Measurements from ENCODE around the gene GPC5. TPM values are rescaled to one million over a fixed set of nuclear protein-coding genes. Genes with fewer than 3 reads are reported as not detected.

GPC5 gene
- total and polyA plus RNA-seq, 7 experiments from 2014 or later, result 0.10 to 0.38 TPM; not detected in 5

DNA sequence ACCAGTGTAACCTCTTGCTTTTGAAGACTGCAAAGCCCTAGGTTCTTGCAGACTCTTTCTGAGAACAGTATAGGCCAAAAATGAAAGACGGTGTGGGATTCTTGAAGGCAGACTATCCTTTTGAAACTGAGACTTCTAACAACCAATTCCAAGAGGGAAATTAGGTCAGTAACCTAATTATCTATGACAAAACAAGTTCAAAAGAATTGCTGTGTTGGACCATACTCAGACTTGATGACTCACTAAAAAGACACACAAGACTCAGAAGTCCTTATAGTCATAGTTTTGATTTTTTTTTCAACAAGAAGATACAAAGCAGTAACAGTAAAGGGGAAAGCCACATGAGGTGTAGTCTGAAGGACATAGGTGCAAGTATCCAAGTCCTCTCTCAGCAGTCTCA, 1204.1 kb downstream of the GPC5 start:
- no peaks in the 10 kb centered on the region for H3K4me1 ChIP-seq (ENCODE audit: control insufficient read depth in 2 of 2, insufficient read depth in 2 of 2, low read length in 2 of 2)
- H3K27me3 Mint-ChIP-seq, result no peaks in the 10 kb centered on the region
- no peak overlapping the region for H3K4me3 ChIP-seq (ENCODE audit: low read length)
- peaks cover 0 to 5% (median 0%) of the 10 kb centered on the region in 5 donors for H3K36me3 Mint-ChIP-seq
- H3K9me3 ChIP-seq (ENCODE audit: control insufficient read depth in 2 of 3, low read length in 3 of 3), result peaks cover 0 to 3% (median 0%) of the 10 kb centered on the region in 3 experiments
- H3K36me3 ChIP-seq (ENCODE audit: control insufficient read depth in 2 of 3, insufficient read depth in 3 of 3, low read length in 3 of 3), result no peaks in the 10 kb centered on the region
- no peak for ATAC-seq
- H3K9me3 Mint-ChIP-seq, result peaks cover 0 to 7% (median 1%) of the 10 kb centered on the region in 11 donors
- H3K27ac ChIP-seq (ENCODE audit: low read depth, low read length), result no peak overlapping the region
- H3K4me1 Mint-ChIP-seq, result no peaks in the 10 kb centered on the region
- no peak for DNase-seq
- intact Hi-C loops (cut with micrococcal nuclease), result no loop called here
- POLR2A ChIA-PET, result no interaction called here
- no peak overlapping the region for H3K27ac Mint-ChIP-seq
- no peak overlapping the region for H3K4me3 Mint-ChIP-seq
- no peaks in the 10 kb centered on the region for H3K27me3 ChIP-seq (ENCODE audit: control insufficient read depth in 2 of 2, insufficient read depth in 2 of 2, low read length in 2 of 2)
- CTCF ChIA-PET, result no interaction called here

DNA sequence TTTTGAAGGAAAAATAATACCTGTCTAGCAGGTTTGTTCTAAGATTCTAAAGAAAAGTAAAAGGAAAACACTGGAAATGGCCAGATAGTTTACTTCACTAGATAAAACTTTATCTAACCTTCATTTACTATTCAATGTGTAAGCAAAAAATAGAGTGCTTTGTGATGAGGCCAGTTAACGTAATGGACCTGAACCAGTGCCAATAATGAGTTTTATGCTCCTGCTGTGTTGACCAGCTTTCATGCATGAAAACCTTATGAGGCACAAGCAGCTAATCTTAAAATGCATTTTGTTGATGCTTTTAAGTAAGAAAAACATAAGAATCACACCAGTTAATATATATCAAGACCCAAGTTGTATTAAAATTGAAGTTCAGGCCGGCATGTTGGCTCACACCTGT, 1211.0 kb downstream of the GPC5 start:
- Histone ChIP-seq H3K9me3 (ENCODE audit: control insufficient read depth in 2 of 3, low read length in 3 of 3) (no peaks in the 10 kb centered on the region), H3K27me3 (ENCODE audit: control insufficient read depth in 2 of 2, insufficient read depth in 2 of 2, low read length in 2 of 2) (no peaks in the 10 kb centered on the region), H3K4me1 (ENCODE audit: control insufficient read depth in 2 of 2, insufficient read depth in 2 of 2, low read length in 2 of 2) (no peaks in the 10 kb centered on the region), H3K4me3 (ENCODE audit: low read length) (no peak overlapping the region), H3K36me3 (ENCODE audit: control insufficient read depth in 2 of 3, insufficient read depth in 3 of 3, low read length in 3 of 3) (no peaks in the 10 kb centered on the region), H3K27ac (ENCODE audit: low read depth, low read length) (no peak overlapping the region)
- CTCF ChIA-PET, result no interaction called here
- ATAC-seq (no peak), DNase-seq (no peak)
- Mint-ChIP-seq H3K27me3 (no peaks in the 10 kb centered on the region), H3K27ac (no peak overlapping the region), H3K36me3 (no peaks in the 10 kb centered on the region), H3K4me3 (no peak overlapping the region), H3K9me3 (peaks cover 0 to 4% (median 0%) of the 10 kb centered on the region in 11 donors), H3K4me1 (no peaks in the 10 kb centered on the region)
- intact Hi-C loops (cut with micrococcal nuclease), result no loop called here
- POLR2A ChIA-PET, result no interaction called here

DNA sequence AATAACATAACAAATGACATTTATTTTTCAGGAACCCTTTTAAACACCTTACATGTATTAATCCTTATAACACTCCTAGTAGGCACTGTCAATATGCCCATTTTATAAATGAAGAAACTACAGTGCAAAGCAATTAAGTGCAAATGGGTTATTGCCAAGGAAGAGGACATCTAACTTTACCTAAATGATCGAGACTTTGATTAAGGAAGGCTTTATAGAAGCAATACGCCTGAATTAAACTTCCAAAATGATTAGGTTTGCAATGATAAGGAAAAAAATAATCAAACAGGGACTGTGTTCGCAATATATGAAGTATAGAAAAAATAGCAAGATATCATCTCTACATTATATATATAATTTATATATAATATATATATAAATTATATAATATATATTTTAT, 1214.5 kb downstream of the GPC5 start:
- Mint-ChIP-seq H3K4me1 (no peaks in the 10 kb centered on the region), H3K36me3 (no peaks in the 10 kb centered on the region), H3K27ac (no peak overlapping the region), H3K4me3 (no peak overlapping the region), H3K27me3 (no peaks in the 10 kb centered on the region), H3K9me3 (peaks cover 0 to 5% (median 0%) of the 10 kb centered on the region in 11 donors)
- no peak overlapping the region for H3K4me3 ChIP-seq (ENCODE audit: low read length)
- H3K9me3 ChIP-seq (ENCODE audit: control insufficient read depth in 2 of 3, low read length in 3 of 3), result no peaks in the 10 kb centered on the region
- ChIA-PET CTCF (no interaction called here), POLR2A (no interaction called here)
- H3K36me3 ChIP-seq (ENCODE audit: control insufficient read depth in 2 of 3, insufficient read depth in 3 of 3, low read length in 3 of 3), result no peaks in the 10 kb centered on the region
- no peaks in the 10 kb centered on the region for H3K4me1 ChIP-seq (ENCODE audit: control insufficient read depth in 2 of 2, insufficient read depth in 2 of 2, low read length in 2 of 2)
- no peaks in the 10 kb centered on the region for H3K27me3 ChIP-seq (ENCODE audit: control insufficient read depth in 2 of 2, insufficient read depth in 2 of 2, low read length in 2 of 2)
- DNase-seq (no peak), ATAC-seq (no peak)
- intact Hi-C loops (cut with micrococcal nuclease), result no loop called here
- no peak overlapping the region for H3K27ac ChIP-seq (ENCODE audit: low read depth, low read length)

DNA sequence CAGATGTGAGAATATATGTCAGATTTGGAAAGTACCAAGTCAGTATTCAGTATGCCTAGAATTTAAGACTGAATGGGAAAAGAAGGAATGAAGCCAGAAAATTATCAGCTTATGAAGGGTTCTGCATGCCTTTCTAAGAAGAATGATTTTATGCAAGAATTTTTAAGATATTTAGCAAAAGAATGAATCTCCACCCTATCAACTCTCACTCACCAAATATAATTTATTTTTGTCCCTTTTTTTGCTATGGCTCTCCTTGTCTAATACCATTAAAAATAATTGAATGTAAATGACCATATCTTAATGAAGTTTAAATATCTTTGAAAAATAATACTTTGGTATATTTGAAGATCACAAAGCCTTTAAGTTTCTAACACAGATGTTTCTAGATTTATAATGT, 1215.5 kb downstream of the GPC5 start:
- no peak overlapping the region for H3K4me3 ChIP-seq (ENCODE audit: low read length)
- H3K4me1 ChIP-seq (ENCODE audit: control insufficient read depth in 2 of 2, insufficient read depth in 2 of 2, low read length in 2 of 2), result no peaks in the 10 kb centered on the region
- H3K4me1 Mint-ChIP-seq, result no peaks in the 10 kb centered on the region
- H3K27ac Mint-ChIP-seq, result no peak overlapping the region
- POLR2A ChIA-PET, result no interaction called here
- H3K4me3 Mint-ChIP-seq, result no peak overlapping the region
- ATAC-seq, result no peak
- intact Hi-C loops (cut with micrococcal nuclease), result no loop called here
- H3K36me3 Mint-ChIP-seq, result no peaks in the 10 kb centered on the region
- H3K9me3 ChIP-seq (ENCODE audit: control insufficient read depth in 2 of 3, low read length in 3 of 3), result no peaks in the 10 kb centered on the region
- CTCF ChIA-PET, result no interaction called here
- H3K9me3 Mint-ChIP-seq, result peaks cover 0 to 5% (median 0%) of the 10 kb centered on the region in 11 donors
- no peak for DNase-seq
- H3K27me3 Mint-ChIP-seq, result no peaks in the 10 kb centered on the region
- H3K27ac ChIP-seq (ENCODE audit: low read depth, low read length), result no peak overlapping the region
- no peaks in the 10 kb centered on the region for H3K27me3 ChIP-seq (ENCODE audit: control insufficient read depth in 2 of 2, insufficient read depth in 2 of 2, low read length in 2 of 2)
- H3K36me3 ChIP-seq (ENCODE audit: control insufficient read depth in 2 of 3, insufficient read depth in 3 of 3, low read length in 3 of 3), result no peaks in the 10 kb centered on the region

DNA sequence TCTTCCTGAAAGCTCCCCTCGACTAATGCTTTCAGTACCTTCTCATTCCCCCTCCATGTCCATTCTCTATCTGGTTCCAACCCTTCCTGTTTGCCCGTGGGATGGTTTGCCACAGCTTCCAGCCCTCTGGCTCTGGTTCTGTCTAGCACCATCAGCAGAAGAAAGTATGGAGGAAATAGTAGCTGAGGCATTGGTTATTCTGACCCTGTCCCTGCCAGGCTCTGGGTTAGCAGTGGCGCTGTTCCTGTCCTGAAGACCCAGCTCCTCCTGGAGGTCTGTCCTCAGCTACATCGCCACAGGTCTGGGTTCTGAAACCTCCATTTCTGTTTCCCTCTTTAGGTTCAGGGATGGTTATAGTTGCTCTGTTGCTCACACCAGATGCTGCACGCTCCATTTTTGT, 1223.6 kb downstream of the GPC5 start:
- Mint-ChIP-seq H3K9me3 (peaks cover 0 to 6% (median 0%) of the 10 kb centered on the region in 11 donors), H3K4me3 (no peak overlapping the region), H3K27ac (no peak overlapping the region), H3K36me3 (no peaks in the 10 kb centered on the region), H3K27me3 (no peaks in the 10 kb centered on the region), H3K4me1 (no peaks in the 10 kb centered on the region)
- Histone ChIP-seq H3K36me3 (ENCODE audit: control insufficient read depth in 2 of 3, insufficient read depth in 3 of 3, low read length in 3 of 3) (no peaks in the 10 kb centered on the region), H3K9me3 (ENCODE audit: control insufficient read depth in 2 of 3, low read length in 3 of 3) (no peaks in the 10 kb centered on the region), H3K27me3 (ENCODE audit: control insufficient read depth in 2 of 2, insufficient read depth in 2 of 2, low read length in 2 of 2) (no peaks in the 10 kb centered on the region), H3K4me3 (ENCODE audit: low read length) (no peak overlapping the region), H3K4me1 (ENCODE audit: control insufficient read depth in 2 of 2, insufficient read depth in 2 of 2, low read length in 2 of 2) (no peaks in the 10 kb centered on the region), H3K27ac (ENCODE audit: low read depth, low read length) (no peak overlapping the region)
- POLR2A ChIA-PET, result no interaction called here
- CTCF ChIA-PET, result no interaction called here
- DNase-seq (no peak), ATAC-seq (no peak)
- intact Hi-C loops (cut with micrococcal nuclease), result no loop called here

DNA sequence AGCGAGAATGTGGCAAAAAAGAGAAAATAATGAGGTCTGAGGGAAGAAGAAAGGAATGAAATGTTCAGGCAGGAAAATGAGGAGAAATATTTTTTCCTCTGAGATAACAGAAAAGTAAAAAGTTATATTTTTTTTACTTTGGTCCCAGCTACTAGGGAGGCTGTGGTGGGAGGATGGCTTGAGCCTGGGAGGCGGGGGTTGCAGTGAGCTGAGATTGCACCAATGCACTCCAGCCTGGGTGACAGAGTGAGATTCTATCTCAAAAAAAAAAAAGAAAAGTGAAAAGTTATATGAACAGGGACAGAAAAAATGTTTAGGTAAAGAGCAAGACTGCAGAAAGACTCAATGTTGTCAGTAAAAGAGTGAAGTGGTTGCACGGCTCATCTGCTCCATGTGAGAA, 1224.5 kb downstream of the GPC5 start:
- POLR2A ChIA-PET, result no interaction called here
- DNase-seq (no peak), ATAC-seq (no peak)
- intact Hi-C loops (cut with micrococcal nuclease), result no loop called here
- CTCF ChIA-PET, result interaction anchor here (0.7 kb wide), 1 partner anchor 527 kb away, joined by 4 read pairs; no protein-coding TSS in a partner anchor
- Mint-ChIP-seq H3K4me1 (no peaks in the 10 kb centered on the region), H3K27ac (no peak overlapping the region), H3K27me3 (no peaks in the 10 kb centered on the region), H3K4me3 (no peak overlapping the region), H3K36me3 (no peaks in the 10 kb centered on the region), H3K9me3 (peaks cover 0 to 6% (median 0%) of the 10 kb centered on the region in 11 donors)
- H3K9me3 ChIP-seq (ENCODE audit: control insufficient read depth in 2 of 3, low read length in 3 of 3), result no peaks in the 10 kb centered on the region
- no peaks in the 10 kb centered on the region for H3K27me3 ChIP-seq (ENCODE audit: control insufficient read depth in 2 of 2, insufficient read depth in 2 of 2, low read length in 2 of 2)
- no peaks in the 10 kb centered on the region for H3K4me1 ChIP-seq (ENCODE audit: control insufficient read depth in 2 of 2, insufficient read depth in 2 of 2, low read length in 2 of 2)
- H3K4me3 ChIP-seq (ENCODE audit: low read length), result no peak overlapping the region
- H3K36me3 ChIP-seq (ENCODE audit: control insufficient read depth in 2 of 3, insufficient read depth in 3 of 3, low read length in 3 of 3), result no peaks in the 10 kb centered on the region
- no peak overlapping the region for H3K27ac ChIP-seq (ENCODE audit: low read depth, low read length)

DNA sequence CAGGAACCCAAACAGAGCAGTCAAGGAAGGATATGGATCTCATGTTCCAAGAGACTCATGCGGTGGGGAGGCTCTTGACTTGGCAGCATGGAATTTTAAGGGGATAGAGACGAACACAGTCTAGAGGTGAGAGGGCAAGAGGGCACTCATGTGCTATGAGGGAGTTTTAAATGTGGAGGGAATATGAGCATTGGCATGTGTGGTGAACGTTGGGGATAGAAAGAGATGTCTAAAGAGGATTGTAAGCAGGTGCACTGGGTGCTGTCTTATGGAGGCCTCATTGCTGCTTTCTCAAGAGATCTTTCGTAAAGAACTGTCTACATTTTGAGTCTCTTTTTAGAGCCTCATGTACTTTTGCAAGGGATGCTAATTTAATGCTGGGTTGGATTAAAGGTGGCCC, 1227.9 kb downstream of the GPC5 start:
- Histone ChIP-seq H3K9me3 (ENCODE audit: control insufficient read depth in 2 of 3, low read length in 3 of 3) (no peaks in the 10 kb centered on the region), H3K27ac (ENCODE audit: low read depth, low read length) (no peak overlapping the region), H3K4me1 (ENCODE audit: control insufficient read depth in 2 of 2, insufficient read depth in 2 of 2, low read length in 2 of 2) (no peaks in the 10 kb centered on the region), H3K36me3 (ENCODE audit: control insufficient read depth in 2 of 3, insufficient read depth in 3 of 3, low read length in 3 of 3) (no peaks in the 10 kb centered on the region), H3K27me3 (ENCODE audit: control insufficient read depth in 2 of 2, insufficient read depth in 2 of 2, low read length in 2 of 2) (no peaks in the 10 kb centered on the region), H3K4me3 (ENCODE audit: low read length) (no peak overlapping the region)
- Mint-ChIP-seq H3K27ac (no peak overlapping the region), H3K27me3 (no peaks in the 10 kb centered on the region), H3K36me3 (no peaks in the 10 kb centered on the region), H3K9me3 (peaks cover 0 to 9% (median 3%) of the 10 kb centered on the region in 11 donors), H3K4me1 (no peaks in the 10 kb centered on the region), H3K4me3 (no peak overlapping the region)
- ATAC-seq (no peak), DNase-seq (no peak)
- intact Hi-C loops (cut with micrococcal nuclease), result no loop called here
- POLR2A ChIA-PET, result no interaction called here
- CTCF ChIA-PET, result no interaction called here
